ENCODE results near the gene BCAS3.
"Not testable (repeated sequence)": the region's sequence is repeated elsewhere in the genome, so short reads cannot be mapped to it uniquely, and the experiment has no call there.

GRCh38 chr17:60674637-60675036, 3.0 kb upstream of the BCAS3 start:
- not testable (repeated sequence) for TF ChIP-seq POLR2AphosphoS5 (IDR thresholded peaks at IDR 0.05; ENCODE audit: low read depth, low read length); TAF1 (IDR thresholded peaks at IDR 0.05; ENCODE audit: borderline replicate concordance, low read depth, low read length)
